ENCODE data around the gene ESYT2.

Gene ESYT2

GRCh38 chr7:158687406-158687805, 141.9 kb downstream of the ESYT2 start:
- no peak for DNase-seq

DNA sequence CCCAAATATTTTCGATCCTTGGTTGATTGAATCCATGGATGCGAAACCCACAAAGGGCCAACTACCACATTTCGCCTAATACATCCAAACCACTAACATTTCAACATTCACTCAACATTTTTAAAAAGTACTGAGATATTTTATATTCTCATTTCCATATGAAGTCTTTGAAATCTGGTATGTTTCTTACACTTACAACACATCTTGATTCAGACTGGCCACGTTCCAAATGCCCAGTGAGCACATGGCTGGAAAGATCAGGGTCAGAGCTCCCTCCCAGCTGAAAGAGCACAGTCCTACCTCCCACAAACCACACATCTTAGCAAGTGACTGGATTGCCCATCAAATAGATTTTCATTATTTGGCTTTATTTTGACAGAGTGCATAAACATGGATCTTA, 143.6 kb downstream of the ESYT2 start:
- DNase-seq = peak; percentile 63

- DNase-seq = peak; percentile 71
Observed at GRCh38 chr7:158684329-158684728, 145.0 kb downstream of the ESYT2 start.

DNA sequence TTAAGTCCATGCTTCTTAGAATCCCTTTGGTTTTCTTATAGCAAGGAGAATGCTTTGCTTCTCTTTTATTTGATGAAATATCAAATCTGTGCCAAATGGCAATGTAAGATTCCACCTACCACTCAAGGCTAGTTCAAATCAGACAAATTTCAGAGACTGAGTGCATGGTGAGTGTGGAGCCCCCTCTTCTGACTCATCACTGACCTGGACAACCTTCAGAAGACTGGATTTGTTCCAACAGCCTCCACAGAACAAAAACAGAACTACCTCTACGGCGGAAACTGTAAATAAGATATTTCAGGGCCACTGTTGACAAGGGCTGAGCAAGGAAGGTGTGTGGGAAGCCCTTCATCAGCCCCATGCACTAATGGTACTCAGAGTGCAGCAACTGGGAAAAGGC, 145.8 kb downstream of the ESYT2 start:
- DNase-seq = no peak

- no peak for DNase-seq
Observed at GRCh38 chr7:158682456-158682855, 146.9 kb downstream of the ESYT2 start.
